SKM-1 (cell line): ENCODE results near the gene REG1A.

Experiments used
- DNase-seq: peaks from one replicate; lab custom pipeline; 2025; ENCODE audit not compliant: unreplicated experiment; lab: John Stamatoyannopoulos, UW

The REG1A gene

GRCh38 chr2:79124907-79125720, 4.8 kb downstream of the REG1A start:
- DNase-seq, result no peak

GRCh38 chr2:79125721-79125985, 5.4 kb downstream of the REG1A start:
- DNase-seq, result no peak

- DNase-seq, result no peak
These were observed 8.1 kb downstream of the REG1A start for GRCh38 chr2:79128406-79128805.

GRCh38 chr2:79129260-79129659, 9.0 kb downstream of the REG1A start:
- DNase-seq, result no peak

- no peak for DNase-seq
These were observed 9.5 kb downstream of the REG1A start for GRCh38 chr2:79129804-79130203.

- DNase-seq, result no peak
These were observed 11.4 kb downstream of the REG1A start for GRCh38 chr2:79131687-79132086.

GRCh38 chr2:79138385-79138784, 18.1 kb downstream of the REG1A start:
- DNase-seq, result no peak

- no peak for DNase-seq
These were observed 19.1 kb downstream of the REG1A start for GRCh38 chr2:79139423-79139822.

- DNase-seq, result no peak
These were observed 35.7 kb downstream of the REG1A start for GRCh38 chr2:79155826-79156476.

- no peak for DNase-seq
These were observed 38.7 kb downstream of the REG1A start for GRCh38 chr2:79159030-79159429.

- DNase-seq, result no peak
These were observed 39.4 kb downstream of the REG1A start, which contains the start of gene REG3A for GRCh38 chr2:79159653-79160052. Gene REG3A, minus strand, starts transcription at chr2:79159753. Its CDS starts 348 bp downstream, at chr2:79159405.

GRCh38 chr2:79162132-79162531, 41.8 kb downstream of the REG1A start:
- DNase-seq, result no peak

- no peak for DNase-seq
These were observed 42.5 kb downstream of the REG1A start for GRCh38 chr2:79162801-79163200.

- no peak for DNase-seq
These were observed 51.2 kb downstream of the REG1A start for GRCh38 chr2:79171348-79171958.
